ENCODE results near the gene MSH5. TPM values are rescaled to one million over a fixed set of nuclear protein-coding genes. Genes with fewer than 3 reads are reported as not detected.

Gene MSH5
- total RNA-seq, 1 donor from 2014 or later = 50.9 TPM

DNA sequence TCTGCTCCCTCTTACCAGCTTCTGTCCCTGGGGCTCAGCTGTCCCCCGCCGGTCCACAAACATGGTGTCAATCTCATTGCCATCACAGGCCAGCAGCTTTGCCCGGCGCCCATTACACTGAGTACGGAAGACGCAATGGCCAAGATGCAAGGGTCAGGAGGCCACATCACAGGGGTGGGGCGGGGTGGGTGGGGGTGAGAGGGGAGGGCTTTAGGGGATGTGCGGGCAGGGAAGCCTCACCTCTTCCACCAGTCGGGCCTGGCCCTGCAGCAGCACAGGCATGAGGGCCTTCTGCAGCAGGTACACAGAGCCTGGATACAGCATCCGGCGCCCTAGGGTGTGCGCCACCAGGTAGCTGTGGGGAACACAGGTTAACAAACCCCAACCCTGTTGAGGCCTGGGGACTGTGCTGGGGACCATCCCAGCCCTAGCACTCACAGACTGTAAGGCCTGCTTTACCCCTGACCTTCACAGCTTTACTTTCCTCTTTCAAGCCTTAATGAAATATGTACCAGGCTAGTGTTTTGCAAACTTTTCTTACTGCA lies 48.2 kb upstream of the MSH5 start:
- H3K27ac Mint-ChIP-seq = no peak overlapping the region

DNA sequence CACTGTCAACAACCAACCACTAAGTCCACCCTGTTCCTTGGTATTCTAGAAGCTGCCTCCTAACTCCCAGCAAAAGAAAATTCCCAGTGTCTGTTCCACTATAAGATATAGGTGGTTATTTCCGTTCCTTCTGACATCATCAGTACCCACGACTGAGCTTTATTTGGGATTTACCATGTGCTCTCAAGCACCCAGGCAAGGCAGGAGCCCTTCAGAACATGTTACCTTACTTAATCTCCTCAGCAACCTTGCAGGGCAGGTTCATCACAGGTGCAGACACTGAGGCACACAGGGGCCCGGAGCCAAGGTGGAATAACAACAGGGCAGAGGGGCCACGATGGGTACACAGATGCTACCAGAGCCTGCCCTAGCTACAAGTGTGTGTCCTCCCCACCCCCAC lies 47.5 kb upstream of the MSH5 start:
- Mint-ChIP-seq H3K4me1 (peaks cover 3% of the 10 kb centered on the region), H3K36me3 (peaks cover 33% of the 10 kb centered on the region), H3K9me3 (no peaks in the 10 kb centered on the region), H3K4me3 (no peak overlapping the region), H3K27me3 (ENCODE audit: insufficient read depth, low read depth) (no peaks in the 10 kb centered on the region), H3K27ac (no peak overlapping the region)
- H4K20me1 ChIP-seq (ENCODE audit: low read depth) = peaks cover 3% of the 10 kb centered on the region
- DNase-seq (ENCODE audit: low spot score) = no peak
- no peaks in the 10 kb centered on the region for H3K4me1 ChIP-seq
- H2AFZ ChIP-seq (replicated peaks) = no peak overlapping the region
- H3K4me3 ChIP-seq = no peak overlapping the region
- H3K79me2 ChIP-seq (ENCODE audit: low read depth) = no peaks in the 10 kb centered on the region
- TF ChIP-seq, protein P1, sequence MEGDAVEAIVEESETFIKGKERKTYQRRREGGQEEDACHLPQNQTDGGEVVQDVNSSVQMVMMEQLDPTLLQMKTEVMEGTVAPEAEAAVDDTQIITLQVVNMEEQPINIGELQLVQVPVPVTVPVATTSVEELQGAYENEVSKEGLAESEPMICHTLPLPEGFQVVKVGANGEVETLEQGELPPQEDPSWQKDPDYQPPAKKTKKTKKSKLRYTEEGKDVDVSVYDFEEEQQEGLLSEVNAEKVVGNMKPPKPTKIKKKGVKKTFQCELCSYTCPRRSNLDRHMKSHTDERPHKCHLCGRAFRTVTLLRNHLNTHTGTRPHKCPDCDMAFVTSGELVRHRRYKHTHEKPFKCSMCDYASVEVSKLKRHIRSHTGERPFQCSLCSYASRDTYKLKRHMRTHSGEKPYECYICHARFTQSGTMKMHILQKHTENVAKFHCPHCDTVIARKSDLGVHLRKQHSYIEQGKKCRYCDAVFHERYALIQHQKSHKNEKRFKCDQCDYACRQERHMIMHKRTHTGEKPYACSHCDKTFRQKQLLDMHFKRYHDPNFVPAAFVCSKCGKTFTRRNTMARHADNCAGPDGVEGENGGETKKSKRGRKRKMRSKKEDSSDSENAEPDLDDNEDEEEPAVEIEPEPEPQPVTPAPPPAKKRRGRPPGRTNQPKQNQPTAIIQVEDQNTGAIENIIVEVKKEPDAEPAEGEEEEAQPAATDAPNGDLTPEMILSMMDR (IDR thresholded peaks at IDR 0.05) = no peak
- TF ChIP-seq EZH2phosphoT487 (IDR thresholded peaks at IDR 0.05) (no peak), EZH2 (IDR thresholded peaks at IDR 0.05) (no peak)
- no peak overlapping the region for H3K4me2 ChIP-seq
- H3K9ac ChIP-seq = no peak overlapping the region
- no peaks in the 10 kb centered on the region for H3K36me3 ChIP-seq
- no peaks in the 10 kb centered on the region for H3K9me3 ChIP-seq (ENCODE audit: low read depth)
- H3K27me3 ChIP-seq = no peaks in the 10 kb centered on the region
- H3F3A ChIP-seq (ENCODE audit: low read depth) = no peaks in the 10 kb centered on the region
- no peak overlapping the region for H3K27ac ChIP-seq

More for the DNA sequence above, 48.2 kb upstream of the MSH5 start:
- Histone ChIP-seq H4K20me1 (ENCODE audit: low read depth) (peaks cover 3% of the 10 kb centered on the region), H3K4me2 (no peak overlapping the region), H3K4me1 (no peaks in the 10 kb centered on the region), H3K79me2 (ENCODE audit: low read depth) (no peaks in the 10 kb centered on the region), H3K27ac (no peak overlapping the region), H3K9ac (no peak overlapping the region), H3K4me3 (no peak overlapping the region), H3K36me3 (no peaks in the 10 kb centered on the region), H3K9me3 (ENCODE audit: low read depth) (no peaks in the 10 kb centered on the region), H3F3A (ENCODE audit: low read depth) (no peaks in the 10 kb centered on the region), H2AFZ (replicated peaks) (no peak overlapping the region), H3K27me3 (no peaks in the 10 kb centered on the region)
- TF ChIP-seq, protein P1 (IDR thresholded peaks at IDR 0.05) = no peak
- TF ChIP-seq EZH2phosphoT487 (IDR thresholded peaks at IDR 0.05) = no peak
- TF ChIP-seq EZH2 (IDR thresholded peaks at IDR 0.05) = no peak
- Mint-ChIP-seq H3K9me3 (no peaks in the 10 kb centered on the region), H3K36me3 (peaks cover 32% of the 10 kb centered on the region), H3K4me1 (peaks cover 3% of the 10 kb centered on the region), H3K4me3 (no peak overlapping the region), H3K27me3 (ENCODE audit: insufficient read depth, low read depth) (no peaks in the 10 kb centered on the region)
- no peak for DNase-seq (ENCODE audit: low spot score)

DNA sequence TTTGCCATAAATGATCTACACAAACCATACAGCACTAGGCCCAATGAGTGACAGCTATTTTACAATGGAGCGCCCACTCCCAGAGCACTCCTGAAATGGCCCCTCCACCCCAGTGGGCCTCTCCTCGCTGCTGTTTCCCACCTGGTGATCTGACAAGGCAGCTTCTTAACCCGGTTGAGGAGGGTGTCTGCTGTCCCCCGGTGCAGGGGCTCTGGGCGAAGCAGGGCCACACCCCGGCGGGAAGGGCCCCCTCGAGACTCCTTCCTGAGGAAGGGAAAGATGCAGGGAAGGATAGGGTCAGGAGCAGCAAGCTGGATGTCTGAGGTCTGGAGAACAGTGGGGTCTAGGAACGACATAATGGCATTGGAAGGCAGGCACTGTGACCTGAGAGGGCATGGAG lies 46.9 kb upstream of the MSH5 start:
- no peaks in the 10 kb centered on the region for H3K79me2 ChIP-seq (ENCODE audit: low read depth)
- Mint-ChIP-seq H3K4me3 (no peak overlapping the region), H3K9me3 (no peaks in the 10 kb centered on the region), H3K36me3 (peaks cover 32% of the 10 kb centered on the region), H3K4me1 (peaks cover 2% of the 10 kb centered on the region), H3K27me3 (ENCODE audit: insufficient read depth, low read depth) (no peaks in the 10 kb centered on the region), H3K27ac (no peak overlapping the region)
- H3K9ac ChIP-seq = no peak overlapping the region
- H3K4me3 ChIP-seq = no peak overlapping the region
- no peak overlapping the region for H3K4me2 ChIP-seq
- no peak overlapping the region for H3K27ac ChIP-seq
- H3K36me3 ChIP-seq = no peaks in the 10 kb centered on the region
- no peak for DNase-seq (ENCODE audit: low spot score)
- no peaks in the 10 kb centered on the region for H3K4me1 ChIP-seq
- no peaks in the 10 kb centered on the region for H3K9me3 ChIP-seq (ENCODE audit: low read depth)
- H3K27me3 ChIP-seq = no peaks in the 10 kb centered on the region
- H3F3A ChIP-seq (ENCODE audit: low read depth) = no peaks in the 10 kb centered on the region
- H2AFZ ChIP-seq (replicated peaks) = no peak overlapping the region
- TF ChIP-seq, protein P1 (IDR thresholded peaks at IDR 0.05) = no peak
- TF ChIP-seq EZH2phosphoT487 (IDR thresholded peaks at IDR 0.05) = no peak
- no peak for TF ChIP-seq EZH2 (IDR thresholded peaks at IDR 0.05)
- H4K20me1 ChIP-seq (ENCODE audit: low read depth) = peaks cover 3% of the 10 kb centered on the region

Measured in neural progenitor cell (in vitro differentiated cells).